ENCODE results near the gene KIF26A.

Gene KIF26A

DNA sequence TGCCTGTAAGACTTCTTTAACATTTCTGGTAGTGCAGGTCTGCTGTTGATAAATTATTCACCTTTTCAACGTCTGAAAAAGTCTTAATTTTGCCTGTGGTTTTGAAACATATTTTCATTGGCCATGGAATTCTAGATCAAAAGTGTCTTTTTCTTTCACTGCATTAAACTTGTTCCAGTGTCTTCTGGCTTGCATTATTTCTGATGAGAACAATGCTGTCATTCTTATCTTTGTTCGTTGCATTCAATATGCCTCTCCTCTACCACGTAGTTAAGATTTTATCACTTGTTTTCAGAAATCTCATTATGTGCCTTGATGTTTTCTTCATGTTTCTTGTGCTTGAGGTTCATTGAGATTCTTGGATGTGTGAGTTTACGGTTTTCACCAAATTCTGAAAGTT, 13.4 kb upstream of the KIF26A start:
- no peak for DNase-seq (ENCODE audit: low read depth)
- TF ChIP-seq, protein P1, sequence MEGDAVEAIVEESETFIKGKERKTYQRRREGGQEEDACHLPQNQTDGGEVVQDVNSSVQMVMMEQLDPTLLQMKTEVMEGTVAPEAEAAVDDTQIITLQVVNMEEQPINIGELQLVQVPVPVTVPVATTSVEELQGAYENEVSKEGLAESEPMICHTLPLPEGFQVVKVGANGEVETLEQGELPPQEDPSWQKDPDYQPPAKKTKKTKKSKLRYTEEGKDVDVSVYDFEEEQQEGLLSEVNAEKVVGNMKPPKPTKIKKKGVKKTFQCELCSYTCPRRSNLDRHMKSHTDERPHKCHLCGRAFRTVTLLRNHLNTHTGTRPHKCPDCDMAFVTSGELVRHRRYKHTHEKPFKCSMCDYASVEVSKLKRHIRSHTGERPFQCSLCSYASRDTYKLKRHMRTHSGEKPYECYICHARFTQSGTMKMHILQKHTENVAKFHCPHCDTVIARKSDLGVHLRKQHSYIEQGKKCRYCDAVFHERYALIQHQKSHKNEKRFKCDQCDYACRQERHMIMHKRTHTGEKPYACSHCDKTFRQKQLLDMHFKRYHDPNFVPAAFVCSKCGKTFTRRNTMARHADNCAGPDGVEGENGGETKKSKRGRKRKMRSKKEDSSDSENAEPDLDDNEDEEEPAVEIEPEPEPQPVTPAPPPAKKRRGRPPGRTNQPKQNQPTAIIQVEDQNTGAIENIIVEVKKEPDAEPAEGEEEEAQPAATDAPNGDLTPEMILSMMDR (IDR thresholded peaks at IDR 0.05; ENCODE audit: low read length, missing control alignments) = no peak
- H3K4me3 ChIP-seq (replicated peaks; ENCODE audit: low read depth, low read length) = no peak overlapping the region

DNA sequence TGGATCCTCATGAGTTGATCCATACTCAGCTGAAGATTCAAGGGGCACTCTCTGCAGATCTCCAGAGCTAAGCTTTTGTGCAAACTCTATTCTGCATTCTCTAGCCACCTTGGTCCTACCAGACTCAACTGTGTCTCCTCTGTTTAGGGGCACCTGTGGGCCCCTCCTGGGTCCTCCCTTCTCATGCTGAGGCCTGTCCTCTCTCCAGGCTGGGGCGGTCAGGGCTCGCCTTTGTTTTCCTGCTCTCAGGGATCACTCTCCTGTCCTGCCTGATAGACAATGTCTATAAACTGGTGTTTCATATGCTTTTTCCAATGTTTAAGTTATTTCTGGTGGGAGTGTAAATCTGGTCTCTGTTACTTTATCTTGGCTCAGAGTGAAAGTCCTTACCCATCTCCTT, 11.6 kb upstream of the KIF26A start:
- TF ChIP-seq, protein P1 (IDR thresholded peaks at IDR 0.05; ENCODE audit: low read length, missing control alignments) = no peak
- H3K4me3 ChIP-seq (replicated peaks; ENCODE audit: low read depth, low read length) = no peak overlapping the region
- no peak for DNase-seq (ENCODE audit: low read depth)

DNA sequence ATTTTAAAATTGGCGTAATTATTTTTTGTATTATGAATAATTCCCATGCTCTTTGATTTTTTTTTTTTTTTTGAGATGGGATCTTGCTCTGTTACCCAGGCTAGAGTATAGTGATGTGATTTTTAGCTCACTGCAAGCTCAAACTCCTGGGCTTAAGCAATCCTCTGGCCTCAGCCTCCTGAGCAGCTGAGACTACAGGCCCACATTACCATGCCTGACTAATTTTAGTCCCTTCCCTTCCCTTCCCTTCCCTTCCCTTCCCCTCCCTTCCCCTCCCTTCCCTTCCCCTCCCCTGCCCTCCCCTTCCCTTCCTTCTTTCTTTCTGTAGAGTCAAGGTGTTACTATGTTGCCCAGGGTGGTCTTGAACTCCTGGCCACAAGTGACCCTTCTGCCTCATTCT, 9.4 kb upstream of the KIF26A start:
- H3K4me3 ChIP-seq (replicated peaks; ENCODE audit: low read depth, low read length) = no peak overlapping the region
- DNase-seq (ENCODE audit: low read depth) = no peak
- TF ChIP-seq, protein P1 (IDR thresholded peaks at IDR 0.05; ENCODE audit: low read length, missing control alignments) = no peak

DNA sequence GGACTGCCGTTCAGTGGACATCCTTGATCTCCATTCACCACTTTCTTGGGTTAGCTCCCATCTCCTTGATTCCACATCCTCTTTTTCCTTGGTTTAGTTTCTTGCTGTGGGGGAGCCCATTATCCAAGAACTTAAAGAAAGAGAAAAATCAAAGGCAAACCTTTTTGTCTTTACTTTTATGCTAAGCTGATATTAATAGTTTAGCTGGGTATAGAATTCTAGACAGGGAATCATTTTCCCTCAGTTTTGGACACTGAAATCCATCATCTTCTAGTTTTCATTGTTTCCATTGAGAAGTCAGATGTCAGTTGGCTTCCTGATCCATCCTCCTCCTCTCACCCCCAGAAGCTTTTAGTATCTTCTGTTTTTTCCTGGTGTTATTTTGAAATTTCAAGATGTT, 8.8 kb upstream of the KIF26A start:
- no peak for DNase-seq (ENCODE audit: low read depth)
- TF ChIP-seq, protein P1 (IDR thresholded peaks at IDR 0.05; ENCODE audit: low read length, missing control alignments) = no peak
- H3K4me3 ChIP-seq (replicated peaks; ENCODE audit: low read depth, low read length) = no peak overlapping the region

DNA sequence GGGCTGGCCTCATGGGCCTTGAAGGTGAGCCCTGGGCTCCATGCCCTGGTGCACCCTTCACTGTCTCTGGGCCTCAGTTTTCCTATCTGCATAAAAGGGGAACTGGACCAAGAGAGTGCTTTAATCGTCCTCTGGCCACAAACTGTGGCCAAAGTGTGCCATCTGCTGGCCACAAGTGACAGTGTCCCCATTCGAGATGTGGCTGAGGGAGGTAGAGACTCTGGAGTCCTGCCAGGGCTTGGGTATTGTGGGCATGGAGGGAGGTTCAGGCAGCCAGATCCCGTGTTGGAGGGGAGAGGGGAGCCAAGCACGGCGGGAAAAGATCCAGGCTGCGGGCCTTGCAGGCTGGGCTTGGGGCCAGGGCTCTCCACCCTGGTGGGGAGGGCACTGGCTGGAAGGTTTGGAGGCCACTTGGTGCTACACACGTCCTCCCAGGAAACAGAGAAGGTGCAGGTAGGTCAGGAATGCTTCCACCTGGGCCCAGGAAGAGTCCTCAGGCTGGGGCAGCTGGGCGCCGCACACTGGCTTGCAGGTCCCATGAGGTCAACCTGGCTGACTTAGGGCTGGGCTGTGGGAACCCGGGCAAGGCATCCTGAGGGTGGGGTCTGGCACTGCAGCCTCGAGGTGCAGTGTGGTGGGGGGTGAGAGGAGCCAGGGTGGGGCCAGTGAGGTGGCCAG, 7.3 kb upstream of the KIF26A start:
- peak; percentile 29 for DNase-seq (ENCODE audit: low read depth)
- no peak overlapping the region for H3K4me3 ChIP-seq (replicated peaks; ENCODE audit: low read depth, low read length)
- TF ChIP-seq, protein P1 (IDR thresholded peaks at IDR 0.05; ENCODE audit: low read length, missing control alignments) = peak; percentile 39

DNA sequence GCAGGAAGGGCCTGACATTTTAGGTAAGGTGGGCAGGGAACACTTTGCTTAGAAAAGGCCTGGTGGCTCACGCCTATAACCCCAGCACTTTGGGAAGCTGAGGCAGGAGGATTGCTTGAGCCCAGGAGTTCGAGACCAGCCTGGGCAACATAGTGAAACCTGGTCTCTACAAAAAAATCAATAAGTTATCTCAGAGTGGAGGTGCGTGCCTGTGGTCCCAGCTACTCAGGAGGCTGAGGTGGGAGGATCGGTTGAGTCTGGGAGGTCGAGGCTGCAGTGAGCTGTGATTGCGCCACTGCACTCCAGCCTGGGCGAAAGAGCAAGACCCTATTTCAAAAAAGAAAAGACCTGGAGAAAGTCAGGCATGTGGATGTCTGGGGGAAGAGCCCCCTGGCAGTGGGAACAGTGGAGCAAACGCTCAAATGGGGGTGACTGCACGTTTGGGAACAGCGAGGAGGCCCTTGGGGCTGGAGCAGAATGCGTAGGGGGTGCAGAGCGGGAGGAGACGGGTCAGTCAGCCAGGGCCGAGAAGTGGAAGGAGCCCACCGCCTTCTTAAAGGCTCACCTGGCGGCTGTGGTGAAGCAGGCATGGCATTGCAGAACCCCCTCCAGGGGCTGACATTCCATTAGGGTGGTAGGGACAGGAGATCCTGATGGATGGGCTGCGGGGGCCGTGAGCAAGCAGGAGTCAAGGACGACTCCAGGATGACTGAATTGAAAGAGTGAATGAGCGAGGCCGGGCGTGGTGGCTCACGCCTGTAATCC, 6.2 kb upstream of the KIF26A start:
- no peak overlapping the region for H3K4me3 ChIP-seq (replicated peaks; ENCODE audit: low read depth, low read length)
- TF ChIP-seq, protein P1 (IDR thresholded peaks at IDR 0.05; ENCODE audit: low read length, missing control alignments) = no peak
- no peak for DNase-seq (ENCODE audit: low read depth)

All from fibroblast of pulmonary artery (primary cell).